ENCODE measurements around the gene ENDOV. TPM values are rescaled to one million over a fixed set of nuclear protein-coding genes. Genes with fewer than 3 reads are reported as not detected.

Gene ENDOV
- total RNA-seq, 2 donors from 2014 or later = 19.1 to 25.3 TPM

DNA sequence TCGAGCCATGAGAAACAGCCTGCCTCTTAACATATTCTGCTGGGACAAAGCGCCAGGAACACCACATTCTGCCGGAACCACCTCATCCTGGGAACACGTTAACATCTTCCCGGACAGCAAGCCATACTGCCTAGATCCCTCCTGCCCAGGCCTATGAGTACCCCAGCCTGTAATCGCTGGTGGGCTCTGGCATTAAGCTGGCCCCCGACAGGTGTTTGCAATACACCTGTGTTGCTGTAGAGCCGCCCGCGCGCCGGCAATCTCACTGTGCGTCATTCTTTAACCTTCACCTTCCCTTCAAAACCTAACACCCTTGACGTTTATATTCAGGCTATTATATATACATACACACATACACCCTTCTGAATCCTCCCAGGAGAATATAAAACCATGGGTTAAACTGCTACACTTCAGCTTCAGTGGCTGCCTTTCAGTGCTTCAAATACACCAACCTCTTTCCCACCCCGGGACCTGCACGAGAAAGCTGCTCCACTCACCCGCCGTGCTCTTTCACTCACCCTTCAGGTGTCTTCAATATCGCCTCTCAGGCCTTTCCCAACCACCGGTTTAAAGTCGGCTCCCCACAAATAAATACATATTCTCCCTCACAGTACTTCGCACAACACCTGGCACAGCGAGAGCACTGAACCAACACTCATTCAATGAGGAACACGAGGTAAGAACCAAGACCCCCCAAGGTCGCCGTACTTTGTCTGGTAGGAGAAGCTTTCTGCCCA is 1.0 kb upstream of the ENDOV start:
- H3K9ac ChIP-seq (ENCODE audit: low read depth in 2 of 2, low read length in 2 of 2) = peak overlapping the region; percentile 88 to 94
- H3K27ac ChIP-seq = no peak overlapping the region
- intact Hi-C loops (cut with DNase I) = no loop called here
- TF ChIP-seq, protein P1, sequence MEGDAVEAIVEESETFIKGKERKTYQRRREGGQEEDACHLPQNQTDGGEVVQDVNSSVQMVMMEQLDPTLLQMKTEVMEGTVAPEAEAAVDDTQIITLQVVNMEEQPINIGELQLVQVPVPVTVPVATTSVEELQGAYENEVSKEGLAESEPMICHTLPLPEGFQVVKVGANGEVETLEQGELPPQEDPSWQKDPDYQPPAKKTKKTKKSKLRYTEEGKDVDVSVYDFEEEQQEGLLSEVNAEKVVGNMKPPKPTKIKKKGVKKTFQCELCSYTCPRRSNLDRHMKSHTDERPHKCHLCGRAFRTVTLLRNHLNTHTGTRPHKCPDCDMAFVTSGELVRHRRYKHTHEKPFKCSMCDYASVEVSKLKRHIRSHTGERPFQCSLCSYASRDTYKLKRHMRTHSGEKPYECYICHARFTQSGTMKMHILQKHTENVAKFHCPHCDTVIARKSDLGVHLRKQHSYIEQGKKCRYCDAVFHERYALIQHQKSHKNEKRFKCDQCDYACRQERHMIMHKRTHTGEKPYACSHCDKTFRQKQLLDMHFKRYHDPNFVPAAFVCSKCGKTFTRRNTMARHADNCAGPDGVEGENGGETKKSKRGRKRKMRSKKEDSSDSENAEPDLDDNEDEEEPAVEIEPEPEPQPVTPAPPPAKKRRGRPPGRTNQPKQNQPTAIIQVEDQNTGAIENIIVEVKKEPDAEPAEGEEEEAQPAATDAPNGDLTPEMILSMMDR (IDR thresholded peaks at IDR 0.05) = no peak
- H3K9me3 ChIP-seq = no peaks in the 10 kb centered on the region
- peak overlapping the region; percentile 95 for H3K4me3 ChIP-seq
- H3K4me1 ChIP-seq = no peaks in the 10 kb centered on the region
- no peaks in the 10 kb centered on the region for H3K27me3 ChIP-seq
- no peaks in the 10 kb centered on the region for H3K36me3 ChIP-seq
- DNase-seq = no peak

DNA sequence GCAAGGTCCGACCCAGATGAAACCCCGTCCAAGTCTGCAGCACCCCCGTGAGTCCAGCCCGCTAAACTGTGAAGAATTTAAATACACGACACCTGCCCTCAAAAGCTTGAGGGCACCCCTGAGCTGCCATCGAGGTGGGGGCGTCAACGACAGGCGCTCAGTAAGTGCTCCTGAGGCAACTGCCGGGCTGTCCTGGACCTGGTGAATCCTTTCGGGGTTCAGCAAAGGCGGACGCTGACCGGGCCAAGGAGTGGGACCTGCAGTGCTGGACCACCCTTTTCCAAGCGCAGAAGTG is 512 bp upstream of the ENDOV start:
- H3K27me3 ChIP-seq = no peaks in the 10 kb centered on the region
- DNase-seq = no peak
- H3K36me3 ChIP-seq = no peaks in the 10 kb centered on the region

DNA sequence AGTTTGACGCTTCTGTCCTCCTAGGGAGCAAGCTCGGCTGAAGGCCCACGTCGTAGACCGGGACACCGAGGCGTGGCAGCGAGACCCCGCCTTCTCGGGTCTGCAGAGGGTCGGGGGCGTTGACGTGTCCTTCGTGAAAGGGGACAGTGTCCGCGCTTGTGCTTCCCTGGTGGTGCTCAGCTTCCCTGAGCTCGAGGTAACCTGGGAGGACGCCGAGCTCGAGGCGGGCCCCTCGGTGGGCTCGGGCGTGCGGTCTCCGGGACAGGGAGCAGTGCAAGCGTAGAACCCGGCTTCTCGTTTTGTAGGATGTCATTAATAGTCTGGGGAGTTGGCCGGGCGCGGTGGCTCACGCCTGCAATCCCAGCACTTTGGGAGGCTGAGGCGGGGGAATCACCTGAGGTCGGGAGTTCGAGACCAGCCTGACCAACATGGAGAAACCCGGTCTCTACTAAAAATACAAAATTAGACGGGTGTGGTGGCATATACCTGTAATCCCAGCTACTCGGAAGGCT is 715 bp downstream of the ENDOV start:
- no peaks in the 10 kb centered on the region for H3K4me1 ChIP-seq
- TF ChIP-seq, protein P1 (IDR thresholded peaks at IDR 0.05) = no peak
- peak overlapping the region; percentile 88 to 94 for H3K9ac ChIP-seq (ENCODE audit: low read depth in 2 of 2, low read length in 2 of 2)
- intact Hi-C loops (cut with DNase I) = no loop called here
- H3K27me3 ChIP-seq = no peaks in the 10 kb centered on the region
- H3K9me3 ChIP-seq = no peaks in the 10 kb centered on the region
- H3K27ac ChIP-seq = peak overlapping the region; percentile 81
- no peak for DNase-seq
- H3K4me3 ChIP-seq = peak overlapping the region; percentile 95
- H3K36me3 ChIP-seq = no peaks in the 10 kb centered on the region

More for the DNA sequence above, 512 bp upstream of the ENDOV start:
- TF ChIP-seq, protein P1 (IDR thresholded peaks at IDR 0.05) = no peak
- intact Hi-C loops (cut with DNase I) = no loop called here
- Histone ChIP-seq H3K4me1 (no peaks in the 10 kb centered on the region), H3K4me3 (peak overlapping the region; percentile 95), H3K27ac (no peak overlapping the region), H3K9ac (ENCODE audit: low read depth in 2 of 2, low read length in 2 of 2) (peak overlapping the region; percentile 88 to 94), H3K9me3 (no peaks in the 10 kb centered on the region)

DNA sequence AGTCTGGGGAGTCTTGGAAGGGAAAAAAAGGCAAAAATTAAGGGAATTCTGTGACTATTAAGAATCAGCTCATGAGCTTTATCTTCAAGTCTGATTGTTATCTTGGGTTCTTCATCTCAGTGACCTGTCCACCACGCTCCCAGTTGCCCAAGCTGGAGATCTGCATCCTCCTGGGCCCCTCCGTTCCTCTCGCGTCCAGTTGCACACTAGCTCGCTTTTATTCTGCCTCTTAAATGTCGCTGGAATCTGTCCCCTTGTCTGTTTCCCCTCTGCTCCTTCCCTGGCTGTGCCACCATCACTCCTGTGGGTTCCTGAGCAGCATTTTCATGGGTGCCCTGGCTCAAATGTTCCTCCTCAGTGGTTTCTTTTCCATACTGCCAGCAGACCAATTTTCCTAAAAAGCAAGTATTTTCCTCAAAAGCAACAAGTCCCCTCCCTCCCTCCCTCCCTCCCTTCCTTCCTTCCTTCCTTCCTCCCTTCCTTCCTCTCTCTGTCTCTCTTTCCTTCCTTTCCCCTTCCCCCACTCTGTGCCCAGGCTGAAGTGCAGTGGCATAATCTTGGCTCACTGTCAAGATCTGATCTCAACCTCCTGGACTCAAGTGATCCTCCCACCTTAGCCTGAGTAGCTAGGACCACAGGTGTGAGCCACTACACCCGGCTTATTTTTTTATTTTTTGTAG is 1.4 kb downstream of the ENDOV start:
- TF ChIP-seq, protein P1 (IDR thresholded peaks at IDR 0.05) = no peak
- Histone ChIP-seq H3K9ac (ENCODE audit: low read depth in 2 of 2, low read length in 2 of 2) (no peak overlapping the region), H3K9me3 (no peaks in the 10 kb centered on the region), H3K4me1 (no peaks in the 10 kb centered on the region), H3K4me3 (no peak overlapping the region), H3K27ac (no peak overlapping the region), H3K36me3 (no peaks in the 10 kb centered on the region), H3K27me3 (no peaks in the 10 kb centered on the region)
- intact Hi-C loops (cut with DNase I) = no loop called here
- no peak for DNase-seq

DNA sequence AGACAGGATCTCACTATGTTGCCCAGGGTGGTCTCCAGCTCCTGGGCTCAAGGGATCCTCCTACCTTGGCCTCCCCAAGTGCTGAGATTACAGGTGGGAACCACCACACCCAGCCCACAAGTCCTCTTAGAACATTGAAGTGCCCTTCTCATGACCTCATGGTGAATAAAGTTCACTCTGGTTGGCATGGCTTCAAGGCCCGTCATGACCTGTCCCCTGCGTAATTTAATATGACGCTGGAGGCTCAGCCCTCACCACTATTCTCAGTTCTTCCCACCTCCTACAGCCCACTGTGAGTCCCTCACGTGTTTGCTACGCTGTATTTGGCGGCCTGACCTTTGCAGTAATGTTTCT is 1.9 kb downstream of the ENDOV start:
- H3K9ac ChIP-seq (ENCODE audit: low read depth in 2 of 2, low read length in 2 of 2) = no peak overlapping the region
- H3K4me1 ChIP-seq = no peaks in the 10 kb centered on the region
- H3K36me3 ChIP-seq = no peaks in the 10 kb centered on the region
- TF ChIP-seq, protein P1 (IDR thresholded peaks at IDR 0.05) = no peak
- H3K27ac ChIP-seq = no peak overlapping the region
- intact Hi-C loops (cut with DNase I) = no loop called here
- DNase-seq = no peak
- H3K27me3 ChIP-seq = no peaks in the 10 kb centered on the region
- no peaks in the 10 kb centered on the region for H3K9me3 ChIP-seq
- no peak overlapping the region for H3K4me3 ChIP-seq

Data from colonic mucosa (tissue), 4 donors.